ENCODE data around the gene ANKLE1. TPM values are rescaled to one million over a fixed set of nuclear protein-coding genes. Genes with fewer than 3 reads are reported as not detected.
A peak's percentile ranks its signal among the peaks of the same experiment; 100 is the strongest.

Gene ANKLE1
- total and polyA plus RNA-seq, 2 experiments from 2014 or later: 9.1 to 20.2 TPM

DNA sequence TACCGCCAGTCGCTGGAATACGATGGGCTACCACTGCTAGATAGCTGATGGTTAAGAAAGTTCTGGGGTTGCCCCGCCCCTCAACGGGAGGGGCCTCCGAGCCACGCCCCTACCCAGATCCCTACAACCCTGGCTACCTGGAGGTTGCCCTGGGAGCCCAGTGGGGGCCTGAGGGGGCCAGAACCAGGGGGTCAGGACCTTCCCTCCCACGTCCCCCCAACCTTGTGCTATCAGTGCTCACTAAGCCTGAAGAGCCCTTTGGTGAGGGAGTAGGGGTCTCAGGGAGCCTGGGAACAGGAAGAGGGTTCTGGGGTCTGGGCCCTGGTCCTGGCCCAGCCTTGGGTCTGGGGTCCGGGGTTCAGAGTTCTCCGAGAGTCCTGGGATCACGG, 46.8 kb upstream of the ANKLE1 start:
- Histone ChIP-seq H4K20me1 (replicated peaks; ENCODE audit: insufficient read depth) (peaks cover 28% of the 10 kb centered on the region), H3K79me2 (replicated peaks; ENCODE audit: insufficient read depth) (peaks cover 58% of the 10 kb centered on the region), H3K27me3 (ENCODE audit: insufficient read depth) (no peaks in the 10 kb centered on the region), H3K4me3 (peak overlapping the region; percentile 93), H2AFZ (no peak overlapping the region), H3K36me3 (ENCODE audit: insufficient read depth) (peaks cover 6% of the 10 kb centered on the region; the same call in 1 of the 2 replicates), H3K27ac (ENCODE audit: low read depth) (peak overlapping the region; percentile 83), H3K4me1 (ENCODE audit: insufficient read depth) (peaks cover 12% of the 10 kb centered on the region), H3K4me2 (peak overlapping the region; percentile 94), H3F3A (replicated peaks; ENCODE audit: low read depth) (peaks cover 42% of the 10 kb centered on the region), H3K9me2 (ENCODE audit: insufficient read depth) (no peaks in the 10 kb centered on the region)
- Mint-ChIP-seq H3K36me3 (ENCODE audit: low read depth) (peaks cover 56% of the 10 kb centered on the region), H3K27me3 (ENCODE audit: insufficient read depth, low read depth, poor library complexity) (peaks cover 16% of the 10 kb centered on the region), H3K4me1 (peaks cover 18% of the 10 kb centered on the region), H3K9me3 (no peaks in the 10 kb centered on the region), H3K4me3 (peak overlapping the region; percentile 85), H3K27ac (0 out of 2 replicates have a peak overlapping the region, but pooled peaks have one; percentile 40)
- peak; percentile 80 for ATAC-seq
- peak; percentile 85 for DNase-seq (ENCODE audit: low spot score)
- TF ChIP-seq ZNF331 (CRISPR knock-in tag; IDR thresholded peaks at IDR 0.05; ENCODE audit: low read depth): no peak
- TF ChIP-seq POLR2AphosphoS5 (IDR thresholded peaks at IDR 0.05; ENCODE audit: low read depth): peak; percentile 96

DNA sequence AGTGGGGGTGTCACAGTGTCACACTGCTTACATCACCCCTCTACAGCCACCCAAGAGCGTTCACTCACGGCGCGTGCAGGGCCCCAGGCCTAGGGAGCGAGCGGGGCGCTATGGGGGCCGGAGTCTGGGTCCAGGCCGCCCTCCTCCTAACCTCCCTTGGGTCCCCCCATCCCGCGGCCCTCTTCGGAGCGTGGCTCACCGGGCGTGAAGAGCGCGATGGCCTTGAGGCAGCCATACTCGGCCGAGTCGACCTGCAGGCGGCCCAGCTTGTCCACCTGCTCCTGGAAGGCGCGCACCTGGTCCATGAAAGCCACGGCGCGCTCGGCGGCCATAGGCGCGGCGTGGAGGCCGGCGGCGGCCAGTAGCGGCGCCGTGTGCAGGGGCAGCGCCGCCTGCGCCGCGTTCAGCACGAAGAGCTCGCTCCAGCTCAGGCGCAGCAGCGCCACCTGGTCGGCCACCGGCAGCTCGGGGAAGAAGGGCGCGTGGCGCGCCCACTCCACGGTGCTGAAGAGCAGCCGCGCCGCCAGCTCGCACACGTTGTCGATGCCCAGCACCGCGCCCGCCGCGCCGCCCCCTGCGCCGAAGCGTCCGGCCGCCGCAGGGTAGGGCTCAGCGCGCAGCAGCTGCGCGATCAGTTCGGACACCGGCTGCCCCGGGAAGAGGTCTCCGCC, 46.3 kb upstream of the ANKLE1 start:
- peak overlapping the region; percentile 83; the same call in 1 of the 2 replicates for H3K27ac ChIP-seq (ENCODE audit: low read depth)
- peaks cover 18% of the 10 kb centered on the region for H3K4me1 Mint-ChIP-seq
- H3K27ac Mint-ChIP-seq: 0 out of 2 replicates have a peak overlapping the region, but pooled peaks have one; percentile 40

More for the DNA sequence above, 46.3 kb upstream of the ANKLE1 start:
- no peaks in the 10 kb centered on the region for H3K27me3 ChIP-seq (ENCODE audit: insufficient read depth)
- H3K4me3 ChIP-seq: peak overlapping the region; percentile 93
- no peak overlapping the region for H2AFZ ChIP-seq
- H3F3A ChIP-seq (replicated peaks; ENCODE audit: low read depth): peaks cover 45% of the 10 kb centered on the region
- peaks cover 6% of the 10 kb centered on the region; the same call in 1 of the 2 replicates for H3K36me3 ChIP-seq (ENCODE audit: insufficient read depth)
- ATAC-seq (peak; percentile 65), DNase-seq (ENCODE audit: low spot score) (peak; percentile 65)
- peak overlapping the region; percentile 85 for H3K4me3 Mint-ChIP-seq
- H3K9me2 ChIP-seq (ENCODE audit: insufficient read depth): no peaks in the 10 kb centered on the region
- TF ChIP-seq, protein P1, sequence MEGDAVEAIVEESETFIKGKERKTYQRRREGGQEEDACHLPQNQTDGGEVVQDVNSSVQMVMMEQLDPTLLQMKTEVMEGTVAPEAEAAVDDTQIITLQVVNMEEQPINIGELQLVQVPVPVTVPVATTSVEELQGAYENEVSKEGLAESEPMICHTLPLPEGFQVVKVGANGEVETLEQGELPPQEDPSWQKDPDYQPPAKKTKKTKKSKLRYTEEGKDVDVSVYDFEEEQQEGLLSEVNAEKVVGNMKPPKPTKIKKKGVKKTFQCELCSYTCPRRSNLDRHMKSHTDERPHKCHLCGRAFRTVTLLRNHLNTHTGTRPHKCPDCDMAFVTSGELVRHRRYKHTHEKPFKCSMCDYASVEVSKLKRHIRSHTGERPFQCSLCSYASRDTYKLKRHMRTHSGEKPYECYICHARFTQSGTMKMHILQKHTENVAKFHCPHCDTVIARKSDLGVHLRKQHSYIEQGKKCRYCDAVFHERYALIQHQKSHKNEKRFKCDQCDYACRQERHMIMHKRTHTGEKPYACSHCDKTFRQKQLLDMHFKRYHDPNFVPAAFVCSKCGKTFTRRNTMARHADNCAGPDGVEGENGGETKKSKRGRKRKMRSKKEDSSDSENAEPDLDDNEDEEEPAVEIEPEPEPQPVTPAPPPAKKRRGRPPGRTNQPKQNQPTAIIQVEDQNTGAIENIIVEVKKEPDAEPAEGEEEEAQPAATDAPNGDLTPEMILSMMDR (conservative IDR thresholded peaks at IDR 0.05; ENCODE audit: low read depth in 2 of 2): peak in 1 of 2 experiments; percentile 40; a peak in 3 of 4 replicates
- no peak for TF ChIP-seq CREB1 (CRISPR knock-in tag; IDR thresholded peaks at IDR 0.05; ENCODE audit: low read depth)
- TF ChIP-seq JUNB (IDR thresholded peaks at IDR 0.05; ENCODE audit: unreplicated experiment): no peak
- TF ChIP-seq, protein P2, sequence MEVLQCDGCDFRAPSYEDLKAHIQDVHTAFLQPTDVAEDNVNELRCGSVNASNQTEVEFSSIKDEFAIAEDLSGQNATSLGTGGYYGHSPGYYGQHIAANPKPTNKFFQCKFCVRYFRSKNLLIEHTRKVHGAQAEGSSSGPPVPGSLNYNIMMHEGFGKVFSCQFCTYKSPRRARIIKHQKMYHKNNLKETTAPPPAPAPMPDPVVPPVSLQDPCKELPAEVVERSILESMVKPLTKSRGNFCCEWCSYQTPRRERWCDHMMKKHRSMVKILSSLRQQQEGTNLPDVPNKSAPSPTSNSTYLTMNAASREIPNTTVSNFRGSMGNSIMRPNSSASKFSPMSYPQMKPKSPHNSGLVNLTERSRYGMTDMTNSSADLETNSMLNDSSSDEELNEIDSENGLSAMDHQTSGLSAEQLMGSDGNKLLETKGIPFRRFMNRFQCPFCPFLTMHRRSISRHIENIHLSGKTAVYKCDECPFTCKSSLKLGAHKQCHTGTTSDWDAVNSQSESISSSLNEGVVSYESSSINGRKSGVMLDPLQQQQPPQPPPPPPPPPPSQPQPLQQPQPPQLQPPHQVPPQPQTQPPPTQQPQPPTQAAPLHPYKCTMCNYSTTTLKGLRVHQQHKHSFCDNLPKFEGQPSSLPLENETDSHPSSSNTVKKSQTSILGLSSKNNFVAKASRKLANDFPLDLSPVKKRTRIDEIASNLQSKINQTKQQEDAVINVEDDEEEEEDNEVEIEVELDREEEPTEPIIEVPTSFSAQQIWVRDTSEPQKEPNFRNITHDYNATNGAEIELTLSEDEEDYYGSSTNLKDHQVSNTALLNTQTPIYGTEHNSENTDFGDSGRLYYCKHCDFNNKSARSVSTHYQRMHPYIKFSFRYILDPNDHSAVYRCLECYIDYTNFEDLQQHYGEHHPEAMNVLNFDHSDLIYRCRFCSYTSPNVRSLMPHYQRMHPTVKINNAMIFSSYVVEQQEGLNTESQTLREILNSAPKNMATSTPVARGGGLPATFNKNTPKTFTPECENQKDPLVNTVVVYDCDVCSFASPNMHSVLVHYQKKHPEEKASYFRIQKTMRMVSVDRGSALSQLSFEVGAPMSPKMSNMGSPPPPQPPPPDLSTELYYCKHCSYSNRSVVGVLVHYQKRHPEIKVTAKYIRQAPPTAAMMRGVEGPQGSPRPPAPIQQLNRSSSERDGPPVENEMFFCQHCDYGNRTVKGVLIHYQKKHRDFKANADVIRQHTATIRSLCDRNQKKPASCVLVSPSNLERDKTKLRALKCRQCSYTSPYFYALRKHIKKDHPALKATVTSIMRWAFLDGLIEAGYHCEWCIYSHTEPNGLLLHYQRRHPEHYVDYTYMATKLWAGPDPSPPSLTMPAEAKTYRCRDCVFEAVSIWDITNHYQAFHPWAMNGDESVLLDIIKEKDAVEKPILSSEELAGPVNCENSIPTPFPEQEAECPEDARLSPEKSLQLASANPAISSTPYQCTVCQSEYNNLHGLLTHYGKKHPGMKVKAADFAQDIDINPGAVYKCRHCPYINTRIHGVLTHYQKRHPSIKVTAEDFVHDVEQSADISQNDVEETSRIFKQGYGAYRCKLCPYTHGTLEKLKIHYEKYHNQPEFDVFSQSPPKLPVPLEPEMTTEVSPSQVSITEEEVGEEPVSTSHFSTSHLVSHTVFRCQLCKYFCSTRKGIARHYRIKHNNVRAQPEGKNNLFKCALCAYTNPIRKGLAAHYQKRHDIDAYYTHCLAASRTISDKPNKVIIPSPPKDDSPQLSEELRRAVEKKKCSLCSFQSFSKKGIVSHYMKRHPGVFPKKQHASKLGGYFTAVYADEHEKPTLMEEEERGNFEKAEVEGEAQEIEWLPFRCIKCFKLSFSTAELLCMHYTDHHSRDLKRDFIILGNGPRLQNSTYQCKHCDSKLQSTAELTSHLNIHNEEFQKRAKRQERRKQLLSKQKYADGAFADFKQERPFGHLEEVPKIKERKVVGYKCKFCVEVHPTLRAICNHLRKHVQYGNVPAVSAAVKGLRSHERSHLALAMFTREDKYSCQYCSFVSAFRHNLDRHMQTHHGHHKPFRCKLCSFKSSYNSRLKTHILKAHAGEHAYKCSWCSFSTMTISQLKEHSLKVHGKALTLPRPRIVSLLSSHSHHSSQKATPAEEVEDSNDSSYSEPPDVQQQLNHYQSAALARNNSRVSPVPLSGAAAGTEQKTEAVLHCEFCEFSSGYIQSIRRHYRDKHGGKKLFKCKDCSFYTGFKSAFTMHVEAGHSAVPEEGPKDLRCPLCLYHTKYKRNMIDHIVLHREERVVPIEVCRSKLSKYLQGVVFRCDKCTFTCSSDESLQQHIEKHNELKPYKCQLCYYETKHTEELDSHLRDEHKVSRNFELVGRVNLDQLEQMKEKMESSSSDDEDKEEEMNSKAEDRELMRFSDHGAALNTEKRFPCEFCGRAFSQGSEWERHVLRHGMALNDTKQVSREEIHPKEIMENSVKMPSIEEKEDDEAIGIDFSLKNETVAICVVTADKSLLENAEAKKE (CRISPR knock-in tag; IDR thresholded peaks at IDR 0.05): no peak
- peak; percentile 33; the same call in 1 of the 2 replicates for TF ChIP-seq POLR2AphosphoS5 (IDR thresholded peaks at IDR 0.05; ENCODE audit: low read depth)
- TF ChIP-seq, protein P3, sequence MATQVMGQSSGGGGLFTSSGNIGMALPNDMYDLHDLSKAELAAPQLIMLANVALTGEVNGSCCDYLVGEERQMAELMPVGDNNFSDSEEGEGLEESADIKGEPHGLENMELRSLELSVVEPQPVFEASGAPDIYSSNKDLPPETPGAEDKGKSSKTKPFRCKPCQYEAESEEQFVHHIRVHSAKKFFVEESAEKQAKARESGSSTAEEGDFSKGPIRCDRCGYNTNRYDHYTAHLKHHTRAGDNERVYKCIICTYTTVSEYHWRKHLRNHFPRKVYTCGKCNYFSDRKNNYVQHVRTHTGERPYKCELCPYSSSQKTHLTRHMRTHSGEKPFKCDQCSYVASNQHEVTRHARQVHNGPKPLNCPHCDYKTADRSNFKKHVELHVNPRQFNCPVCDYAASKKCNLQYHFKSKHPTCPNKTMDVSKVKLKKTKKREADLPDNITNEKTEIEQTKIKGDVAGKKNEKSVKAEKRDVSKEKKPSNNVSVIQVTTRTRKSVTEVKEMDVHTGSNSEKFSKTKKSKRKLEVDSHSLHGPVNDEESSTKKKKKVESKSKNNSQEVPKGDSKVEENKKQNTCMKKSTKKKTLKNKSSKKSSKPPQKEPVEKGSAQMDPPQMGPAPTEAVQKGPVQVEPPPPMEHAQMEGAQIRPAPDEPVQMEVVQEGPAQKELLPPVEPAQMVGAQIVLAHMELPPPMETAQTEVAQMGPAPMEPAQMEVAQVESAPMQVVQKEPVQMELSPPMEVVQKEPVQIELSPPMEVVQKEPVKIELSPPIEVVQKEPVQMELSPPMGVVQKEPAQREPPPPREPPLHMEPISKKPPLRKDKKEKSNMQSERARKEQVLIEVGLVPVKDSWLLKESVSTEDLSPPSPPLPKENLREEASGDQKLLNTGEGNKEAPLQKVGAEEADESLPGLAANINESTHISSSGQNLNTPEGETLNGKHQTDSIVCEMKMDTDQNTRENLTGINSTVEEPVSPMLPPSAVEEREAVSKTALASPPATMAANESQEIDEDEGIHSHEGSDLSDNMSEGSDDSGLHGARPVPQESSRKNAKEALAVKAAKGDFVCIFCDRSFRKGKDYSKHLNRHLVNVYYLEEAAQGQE (IDR thresholded peaks at IDR 0.05; ENCODE audit: unreplicated experiment): no peak
- TF ChIP-seq ZNF114 (CRISPR knock-in tag; IDR thresholded peaks at IDR 0.05): no peak
- TF ChIP-seq ZNF331 (CRISPR knock-in tag; IDR thresholded peaks at IDR 0.05; ENCODE audit: low read depth): no peak
- peaks cover 18% of the 10 kb centered on the region for H3K27me3 Mint-ChIP-seq (ENCODE audit: insufficient read depth, low read depth, poor library complexity)
- H3K4me1 ChIP-seq (ENCODE audit: insufficient read depth): peaks cover 12% of the 10 kb centered on the region
- peaks cover 29% of the 10 kb centered on the region for H4K20me1 ChIP-seq (replicated peaks; ENCODE audit: insufficient read depth)
- H3K9me3 Mint-ChIP-seq: no peaks in the 10 kb centered on the region
- peak overlapping the region; percentile 94 for H3K4me2 ChIP-seq
- H3K36me3 Mint-ChIP-seq (ENCODE audit: low read depth): peaks cover 55% of the 10 kb centered on the region
- peaks cover 58% of the 10 kb centered on the region for H3K79me2 ChIP-seq (replicated peaks; ENCODE audit: insufficient read depth)

Data from GM23338 (cell line).